NOMO-1 treated with dmso at 0.1 percent for 144 hours (cell line): ENCODE results near the gene HSPA5.
A peak's percentile ranks its signal among the peaks of the same experiment; 100 is the strongest.
"Not testable (repeated sequence)": the region's sequence is repeated elsewhere in the genome, so short reads cannot be mapped to it uniquely, and the experiment has no call there.

Experiments
- DNase-seq: peaks from one replicate; lab custom pipeline; 2025; ENCODE audit not compliant: unreplicated experiment; lab: John Stamatoyannopoulos, UW

HSPA5 gene

DNA sequence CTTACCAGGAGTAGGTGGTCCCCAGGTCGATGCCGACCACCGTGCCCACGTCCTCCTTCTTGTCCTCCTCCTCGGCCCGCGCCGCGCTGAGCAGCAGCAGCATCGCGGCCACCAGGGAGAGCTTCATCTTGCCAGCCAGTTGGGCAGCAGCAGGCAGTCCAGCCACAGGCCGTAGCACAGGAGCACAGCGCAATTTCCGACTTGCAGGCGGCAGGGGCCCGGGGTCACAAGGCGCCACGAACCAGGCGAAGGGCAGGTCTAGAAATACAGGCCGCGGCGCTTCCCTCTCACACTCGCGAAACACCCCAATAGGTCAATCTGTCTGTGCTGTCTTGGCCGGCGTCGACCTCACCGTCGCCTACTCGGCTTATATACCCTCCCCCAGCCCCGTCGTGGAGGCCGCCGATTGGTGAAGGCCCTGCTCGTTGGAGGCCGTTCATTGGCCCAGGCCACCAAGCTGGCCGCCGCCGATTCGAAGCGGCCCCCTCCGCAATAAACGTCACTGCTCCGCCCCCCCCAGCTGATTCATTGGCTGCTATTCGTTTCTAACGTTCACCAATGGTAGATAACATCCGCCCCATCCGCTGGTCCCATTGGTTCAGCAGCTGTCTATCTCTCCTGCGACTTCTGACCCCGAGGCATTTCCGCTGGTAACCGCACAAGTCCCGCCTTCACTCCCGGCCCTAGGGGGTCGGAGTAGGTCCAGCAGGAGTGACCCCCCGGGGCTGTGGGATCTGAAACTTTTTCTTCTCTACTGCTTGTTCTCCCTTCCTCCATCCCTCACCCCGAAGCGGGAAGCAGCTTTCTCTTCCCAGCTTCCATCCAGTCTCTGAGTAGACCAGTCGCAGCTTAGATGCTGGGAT is at the start of gene HSPA5:
Gene HSPA5, minus strand, starts transcription at position 344 of the 863 bp plus-strand sequence. Its CDS starts 217 bp downstream, at position 127.
- peak; percentile 96 for DNase-seq

DNA sequence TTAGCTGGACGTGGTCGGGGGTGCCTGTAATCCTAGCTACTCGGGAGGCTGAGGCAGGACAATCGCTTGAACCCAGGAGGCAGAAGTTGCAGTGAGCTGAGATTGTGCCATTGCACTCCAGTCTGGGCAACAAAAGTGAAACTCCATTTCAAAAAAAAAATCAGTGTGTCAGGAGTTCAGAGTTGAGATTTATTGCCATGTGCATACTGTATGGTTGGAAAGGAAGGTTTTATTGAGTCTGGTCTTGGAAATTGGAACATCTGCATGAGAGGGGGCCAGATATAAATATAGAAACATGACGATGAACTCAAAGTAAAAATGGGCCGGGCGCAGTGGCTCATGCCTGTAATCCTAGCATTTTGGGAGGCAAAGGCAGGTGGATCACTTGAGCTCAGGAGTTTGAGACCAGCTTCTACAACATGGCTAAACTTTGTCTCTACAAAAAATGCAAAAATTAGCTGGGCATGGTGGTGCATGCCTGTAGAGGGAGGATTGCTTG is 45.8 kb upstream of the HSPA5 start:
- DNase-seq, result not testable (repeated sequence)

DNA sequence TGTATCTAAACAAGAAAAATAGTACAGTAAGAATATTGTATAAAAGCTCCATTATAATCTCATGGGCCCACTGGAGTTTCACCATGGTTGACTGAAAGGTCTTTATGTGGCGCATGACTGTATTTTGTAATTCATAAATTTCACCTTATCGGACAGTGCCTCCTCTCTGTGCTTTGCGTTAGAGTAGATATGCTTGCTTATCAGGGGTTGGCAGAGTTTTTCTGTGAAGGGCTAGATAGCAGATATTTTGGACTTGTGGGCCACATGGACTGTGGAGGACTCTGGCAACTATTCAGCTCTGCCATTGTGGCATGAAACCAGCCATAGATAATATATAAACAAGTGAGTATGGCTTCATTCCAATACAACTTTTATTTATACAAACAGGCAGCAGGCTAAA is 43.7 kb upstream of the HSPA5 start:
- no peak for DNase-seq

DNA sequence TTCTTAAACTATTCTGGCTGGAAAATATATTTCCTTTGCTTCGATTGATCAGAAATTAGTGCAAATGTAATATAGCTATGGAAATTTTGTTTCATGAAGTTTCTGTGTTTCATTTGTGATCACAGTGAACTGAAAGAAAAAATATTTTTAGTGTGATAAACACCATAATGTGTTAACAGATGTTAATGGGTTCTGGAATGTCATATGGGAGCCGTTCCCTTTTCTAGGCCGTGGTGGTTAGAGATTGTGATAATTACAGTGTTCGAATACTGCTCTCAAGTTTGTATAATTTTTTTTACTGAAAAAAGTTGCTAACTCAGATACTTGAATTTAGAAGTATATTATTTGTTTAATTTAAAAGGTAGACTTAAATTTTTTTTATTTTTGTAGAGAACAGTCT is 39.8 kb upstream of the HSPA5 start:
- DNase-seq, result no peak

DNA sequence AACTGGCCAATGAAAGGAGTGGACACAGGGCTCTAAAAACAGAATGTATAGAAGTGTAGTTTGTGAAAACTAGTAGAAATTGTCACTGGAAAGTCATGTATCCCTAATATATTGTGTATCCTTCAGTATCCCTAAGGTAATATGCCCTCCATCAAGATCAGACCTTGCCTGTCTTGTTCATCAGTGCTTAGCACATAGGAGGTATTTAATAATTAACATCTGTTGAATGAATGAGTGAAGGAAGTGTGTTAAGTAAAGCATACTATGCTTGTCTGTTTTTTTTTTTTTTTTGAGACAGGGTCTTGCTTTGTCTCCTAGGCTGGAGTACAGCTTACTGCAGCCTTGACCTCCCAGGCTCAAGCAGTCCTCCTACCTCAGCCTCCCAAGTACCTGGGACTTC is 36.3 kb upstream of the HSPA5 start:
- no peak for DNase-seq

DNA sequence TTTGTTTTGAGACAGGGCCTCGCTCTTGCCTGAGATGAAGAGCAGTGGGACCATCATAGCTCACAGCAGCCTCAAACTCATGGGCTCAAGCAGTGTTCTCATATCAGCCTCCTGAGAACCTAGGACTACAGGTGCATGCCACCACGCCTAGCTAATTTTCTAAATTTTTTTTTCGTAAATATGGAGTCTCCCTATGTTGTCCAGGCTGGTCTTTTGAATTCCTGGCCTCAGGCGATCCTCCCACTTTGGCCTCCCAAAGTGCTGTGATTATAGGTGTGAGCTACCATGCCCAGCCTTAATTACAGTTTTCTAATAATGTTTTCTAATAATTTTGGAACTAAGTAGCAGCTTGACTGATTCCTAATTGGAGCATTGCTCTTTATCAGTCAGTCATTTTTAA is 35.6 kb upstream of the HSPA5 start:
- DNase-seq, result no peak

DNA sequence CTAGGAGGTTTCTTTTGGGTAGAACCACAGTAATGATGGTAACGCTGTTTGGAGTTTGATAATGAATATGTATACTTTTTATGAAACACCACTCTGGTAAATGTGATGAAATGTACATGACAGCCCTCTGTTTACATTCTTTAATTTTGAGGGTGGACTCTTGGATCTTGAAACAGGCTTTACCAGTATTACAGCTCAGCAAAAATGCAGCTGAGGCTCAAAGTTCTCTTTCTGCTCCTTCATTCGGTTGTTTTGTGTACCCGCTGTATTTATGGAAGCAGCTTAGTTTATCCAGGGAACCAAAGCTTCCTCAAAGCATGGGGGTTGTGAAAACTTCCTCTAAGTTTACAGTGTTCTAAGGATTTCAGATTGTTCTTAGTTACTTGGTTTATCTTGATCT is 31.6 kb upstream of the HSPA5 start:
- no peak for DNase-seq

DNA sequence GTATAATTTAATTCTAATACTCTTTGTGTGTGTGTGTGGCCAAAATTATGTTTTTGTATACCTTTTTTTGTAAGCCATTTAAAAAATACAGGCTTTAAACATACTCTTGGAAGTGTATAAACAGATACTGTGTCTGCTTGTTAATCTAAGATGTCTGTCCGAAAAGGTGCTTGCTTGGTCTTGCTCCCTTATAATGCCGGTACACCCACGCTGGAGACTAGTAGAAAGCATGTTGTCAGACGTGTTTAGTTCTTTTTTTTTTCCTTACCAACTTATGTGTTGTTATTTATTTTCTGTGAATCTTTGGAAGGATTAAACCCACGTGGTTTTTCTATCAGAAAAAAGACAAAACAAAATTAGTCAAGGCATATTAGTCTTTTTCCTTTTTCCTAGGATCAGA is 29.9 kb upstream of the HSPA5 start:
- no peak for DNase-seq

DNA sequence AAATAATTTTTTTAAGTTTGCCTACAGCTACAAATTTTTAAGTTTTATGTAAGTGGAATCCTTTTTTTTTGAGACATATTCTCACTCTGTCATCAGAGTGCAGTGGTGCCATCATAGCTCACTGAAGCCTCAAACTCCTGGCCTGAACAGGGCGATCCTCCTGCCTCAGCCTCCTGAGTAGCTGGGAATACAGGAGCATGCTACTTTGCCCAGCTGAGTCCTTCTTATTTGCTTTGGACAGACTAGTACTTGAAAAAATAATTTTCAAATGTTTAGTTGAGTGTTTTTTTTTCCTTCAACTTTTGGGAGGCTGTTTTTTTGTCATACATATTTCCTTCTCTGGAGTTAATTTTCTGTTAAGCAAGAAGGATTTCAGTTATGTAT is 27.9 kb upstream of the HSPA5 start:
- DNase-seq, result no peak

DNA sequence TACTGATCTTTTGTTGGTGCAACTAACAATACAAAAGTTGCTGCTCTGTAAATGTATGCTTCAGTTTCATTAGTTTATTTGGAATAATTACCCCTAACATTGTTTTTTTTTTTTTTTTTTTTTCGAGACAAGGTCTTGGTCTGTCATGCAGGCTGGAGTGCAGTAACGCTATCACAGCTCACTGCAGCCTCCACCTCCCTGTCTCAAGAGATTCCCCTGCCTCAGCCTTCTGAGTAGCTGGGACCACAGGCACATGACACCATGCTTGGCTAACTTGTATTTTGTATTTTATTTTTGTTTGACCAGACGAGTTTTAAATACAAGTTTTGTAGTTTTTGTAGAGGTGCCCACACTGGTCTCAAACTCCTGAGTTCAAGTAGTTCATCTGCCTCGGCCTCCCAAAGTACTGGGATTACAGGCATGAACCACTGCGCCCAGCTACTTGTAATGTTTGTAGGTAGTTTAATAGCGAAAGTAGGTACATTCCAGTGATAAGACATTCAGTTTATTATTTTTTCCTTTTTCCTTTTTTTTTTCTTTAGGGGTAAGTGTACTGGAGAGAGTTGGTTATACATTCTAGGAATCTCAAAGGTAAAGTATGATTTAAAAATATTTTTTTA is 27.4 kb upstream of the HSPA5 start:
- no peak for DNase-seq

DNA sequence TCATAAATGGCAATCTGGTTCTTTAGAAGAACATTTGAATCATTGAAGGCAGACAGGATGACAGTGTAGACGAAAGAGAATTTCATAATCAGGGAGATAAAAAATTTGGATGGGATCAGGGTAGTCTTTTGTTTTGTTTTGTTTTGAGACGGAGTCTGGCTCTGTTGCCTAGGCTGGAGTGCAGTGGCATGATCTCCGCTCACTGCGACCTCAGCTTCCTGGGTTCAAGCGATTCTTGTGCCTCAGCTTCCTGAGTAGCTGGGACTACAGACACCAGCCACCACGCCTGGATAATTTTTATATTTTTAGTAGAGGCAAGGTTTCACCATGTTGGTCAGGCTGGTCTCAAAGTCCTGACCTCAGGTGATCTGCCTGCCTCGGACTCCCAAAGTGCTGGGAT is 22.9 kb upstream of the HSPA5 start:
- not testable (repeated sequence) for DNase-seq

DNA sequence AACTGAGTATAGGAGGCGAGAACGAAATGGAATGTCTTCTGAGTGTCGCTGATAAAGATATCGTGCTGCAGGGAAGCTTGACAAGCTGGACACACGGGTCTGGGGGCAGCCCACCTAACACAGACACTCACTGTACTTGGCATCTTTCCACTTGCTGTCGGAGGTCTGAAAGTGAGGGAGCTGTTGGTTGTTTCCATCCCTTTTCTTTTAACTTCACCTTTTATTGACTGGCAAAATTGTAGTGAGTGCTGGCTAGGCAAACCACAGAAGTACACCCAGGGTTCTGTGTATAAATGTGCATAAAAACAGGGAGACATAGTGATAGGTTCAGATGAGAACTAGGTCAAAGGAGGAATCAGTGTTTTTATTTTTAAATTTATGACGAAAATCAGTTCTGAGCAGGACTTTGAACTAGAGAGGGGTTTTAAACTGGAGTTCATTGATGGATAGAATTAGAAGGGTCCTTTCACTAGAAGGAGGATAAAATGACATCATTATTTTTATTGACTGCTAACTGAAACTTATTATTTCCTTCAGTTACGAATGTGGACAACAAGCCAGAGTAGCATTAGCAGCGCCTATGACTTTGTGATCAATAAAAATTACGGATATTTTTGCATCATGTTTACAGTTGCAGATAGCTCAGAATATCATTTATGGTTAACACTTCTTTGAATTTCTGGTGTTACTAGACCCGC is 21.3 kb upstream of the HSPA5 start:
- DNase-seq, result no peak

DNA sequence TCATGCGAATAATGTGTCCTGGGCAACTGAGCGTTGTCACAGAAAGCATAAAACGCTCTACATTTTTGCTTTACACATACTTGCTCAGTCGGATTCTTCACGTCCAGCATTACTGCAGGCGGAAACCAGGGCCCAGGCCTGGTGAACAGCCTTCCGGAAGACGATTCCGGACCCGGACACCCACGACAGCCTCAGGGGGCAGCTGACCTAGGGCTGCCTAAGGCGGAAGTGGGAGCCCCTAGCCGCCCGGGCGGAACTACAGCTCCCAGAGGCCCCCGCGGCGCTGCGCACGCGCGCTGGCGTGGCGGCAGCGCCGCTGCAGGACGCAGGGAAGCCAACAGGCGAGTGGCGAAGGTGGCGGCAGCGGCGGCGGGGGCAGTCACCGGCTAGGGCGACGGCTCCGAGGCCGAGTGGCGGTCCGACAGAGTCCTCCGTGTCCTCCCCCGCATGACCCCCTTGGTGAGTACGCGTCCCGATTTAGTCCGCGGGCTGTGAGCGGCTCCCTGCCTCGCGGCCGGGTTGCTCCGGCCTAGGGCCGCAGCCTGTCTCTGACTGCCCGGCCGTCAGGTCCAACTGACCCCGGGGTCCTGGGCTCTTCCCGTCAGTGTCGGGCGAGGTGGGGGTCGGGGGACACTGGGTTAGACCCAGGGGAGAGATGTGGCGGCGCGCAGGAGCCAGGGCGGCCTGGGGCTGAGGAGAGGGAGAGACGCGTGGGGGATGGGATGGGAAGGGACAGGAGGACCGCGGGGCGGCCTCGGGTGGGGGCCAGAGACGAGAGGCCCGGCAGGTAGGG is 20.6 kb upstream of the HSPA5 start, which contains the start of gene GAPVD1:
Gene GAPVD1, plus strand, starts transcription at position 326 of the 793 bp plus-strand sequence. CDS start 37,096 bp downstream, outside the sequence.
- DNase-seq, result peak; percentile 92

DNA sequence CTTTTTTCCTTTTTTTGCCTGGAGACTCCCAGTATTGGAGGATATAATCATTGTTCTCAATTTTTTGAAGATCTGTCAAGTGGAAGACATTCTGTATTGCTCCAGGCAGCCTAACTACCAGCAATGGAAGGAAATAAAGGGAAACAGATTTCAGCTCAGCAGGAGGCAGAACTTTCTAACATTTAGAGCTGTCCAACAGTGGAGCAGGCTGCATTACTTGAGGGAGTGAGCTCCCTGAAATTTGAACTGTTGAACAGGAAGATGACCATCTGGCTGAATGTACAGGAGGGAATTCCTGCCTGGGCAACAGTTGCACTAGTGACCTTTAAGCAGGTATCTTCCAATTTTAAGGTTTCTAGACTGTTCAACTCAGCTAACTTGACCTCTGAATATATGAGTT is 19.4 kb upstream of the HSPA5 start:
- DNase-seq, result no peak

DNA sequence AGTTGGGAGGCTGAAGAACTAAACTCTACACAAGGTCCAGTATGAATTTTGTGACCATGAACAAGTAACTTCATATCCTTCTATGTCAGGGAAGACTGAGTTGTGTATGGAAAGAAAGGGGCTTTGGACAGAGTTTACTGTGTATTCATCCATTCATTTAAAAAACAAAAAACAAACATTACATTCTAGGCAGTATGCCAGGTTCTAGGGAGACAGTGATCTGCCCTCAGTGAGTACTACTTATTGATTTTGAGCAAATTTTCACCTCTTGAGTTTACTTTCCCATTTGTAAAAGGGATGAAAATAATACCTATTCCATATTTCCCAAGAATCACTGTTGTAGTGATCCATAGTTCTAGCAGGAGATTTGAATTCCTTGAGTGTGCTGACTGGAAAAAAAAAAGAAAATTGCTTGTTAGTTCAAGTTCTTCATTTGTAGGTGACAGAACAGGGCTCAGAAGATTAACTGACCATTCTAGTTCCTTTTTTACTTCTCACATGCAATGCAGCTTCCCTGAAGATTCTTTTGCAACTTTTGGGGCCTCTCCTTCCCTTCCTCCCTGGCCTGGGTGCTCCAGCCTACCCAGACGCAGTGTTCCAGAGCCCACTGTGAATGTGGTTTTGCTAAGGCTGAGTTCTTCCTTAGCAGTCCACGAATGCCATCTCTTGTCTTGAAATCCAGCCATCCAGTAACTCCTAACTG is 17.8 kb upstream of the HSPA5 start:
- peak; percentile 82 for DNase-seq

DNA sequence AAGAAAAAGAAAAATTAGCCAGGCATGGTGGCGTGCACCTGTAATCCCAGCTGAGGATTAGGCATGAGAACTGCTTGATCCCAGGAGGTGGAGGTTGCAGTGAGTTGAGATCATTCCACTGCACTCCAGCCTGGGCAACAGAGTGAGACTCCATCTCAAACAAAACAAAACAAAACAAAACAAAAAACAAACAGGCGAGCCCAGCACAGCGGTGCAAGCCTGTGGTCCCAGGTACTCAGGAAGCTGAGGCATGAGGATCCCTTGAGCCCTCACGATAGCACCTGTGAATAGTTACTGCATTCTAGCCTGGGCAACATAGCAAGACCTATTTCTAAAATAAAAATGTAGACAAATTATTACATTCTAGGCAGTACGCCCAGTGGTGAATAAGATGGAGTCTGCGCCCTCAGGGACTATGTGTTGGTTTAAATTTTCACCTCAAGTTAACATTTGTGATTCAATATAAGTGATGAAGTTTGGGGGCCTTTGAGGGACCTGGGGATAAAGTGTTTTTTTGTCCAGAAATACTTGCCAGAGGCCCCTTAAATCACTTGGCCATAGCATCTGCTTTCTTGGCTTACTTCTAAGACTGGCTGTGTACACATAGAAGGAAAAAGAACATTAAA is 17.1 kb upstream of the HSPA5 start:
- no peak for DNase-seq

DNA sequence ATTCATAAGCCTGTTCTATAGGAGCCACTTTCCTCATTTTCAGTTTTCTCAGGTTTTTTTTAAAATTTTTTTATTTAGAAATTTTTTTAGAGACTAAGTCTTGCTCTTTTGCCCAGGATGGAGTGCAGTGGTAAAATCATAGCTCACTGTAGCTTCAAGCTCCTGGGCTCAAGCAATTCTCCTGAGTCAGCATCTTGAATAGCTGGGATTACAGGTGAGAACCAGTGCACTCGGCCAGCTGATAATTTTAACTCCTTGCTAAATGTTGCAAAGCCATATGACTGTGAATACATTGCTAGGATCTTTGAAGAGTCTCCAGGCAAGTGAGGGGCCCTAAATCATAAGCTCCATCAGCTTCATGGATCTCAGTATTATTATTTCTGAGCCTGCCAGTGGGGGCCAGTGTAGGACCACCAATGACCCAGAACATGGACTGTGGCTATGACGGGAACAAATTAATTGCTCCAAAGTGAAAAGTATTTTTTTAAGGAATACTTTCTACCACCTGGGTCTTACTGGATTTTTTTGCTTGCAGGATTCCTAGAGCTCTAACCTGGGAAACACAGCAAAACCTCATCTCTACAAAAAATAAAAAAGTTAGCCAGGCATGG is 14.7 kb upstream of the HSPA5 start:
- no peak for DNase-seq

DNA sequence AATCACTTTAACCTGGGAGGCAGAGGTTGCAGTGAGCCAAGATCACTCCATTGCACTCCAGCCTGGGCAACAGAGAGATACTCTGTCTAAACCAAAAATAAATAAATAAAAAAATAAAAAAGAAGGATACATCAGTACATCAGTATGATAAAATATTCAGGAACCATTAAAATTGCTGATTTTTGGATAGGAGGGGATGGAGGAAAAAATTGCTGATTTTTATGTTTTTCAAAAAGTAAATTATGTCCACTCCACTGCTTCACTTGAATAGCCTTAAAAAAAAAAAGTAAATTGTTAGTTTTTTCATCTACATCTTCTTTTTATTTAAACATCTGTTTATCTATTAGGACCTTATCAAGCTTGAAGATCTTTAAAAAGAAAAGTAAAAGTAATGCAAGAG is 13.1 kb upstream of the HSPA5 start:
- no peak for DNase-seq

DNA sequence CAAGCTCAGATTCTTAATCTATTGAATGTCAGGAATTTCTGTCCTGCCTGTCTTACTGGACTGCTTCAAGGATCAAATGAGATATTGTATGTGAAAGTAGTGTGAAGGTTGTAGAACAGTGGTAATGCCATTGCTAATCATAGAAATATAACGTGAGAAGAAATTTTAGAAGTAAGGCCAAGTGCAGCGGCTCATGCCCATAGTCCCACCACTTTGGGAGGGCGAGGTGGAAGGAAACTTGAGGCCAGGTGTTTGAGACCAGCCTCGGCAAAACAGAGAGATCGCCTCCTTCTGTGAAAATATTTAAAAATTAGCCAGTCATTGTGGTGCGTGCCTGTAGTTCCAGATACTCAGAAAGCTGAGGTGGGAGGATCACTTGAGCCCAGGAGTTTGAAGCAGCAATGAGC is 5.1 kb upstream of the HSPA5 start:
- no peak for DNase-seq
